Measurements from ENCODE around the gene TMEM101.
"Not testable (repeated sequence)": the region's sequence is repeated elsewhere in the genome, so short reads cannot be mapped to it uniquely, and the experiment has no call there.

TMEM101 gene

DNA sequence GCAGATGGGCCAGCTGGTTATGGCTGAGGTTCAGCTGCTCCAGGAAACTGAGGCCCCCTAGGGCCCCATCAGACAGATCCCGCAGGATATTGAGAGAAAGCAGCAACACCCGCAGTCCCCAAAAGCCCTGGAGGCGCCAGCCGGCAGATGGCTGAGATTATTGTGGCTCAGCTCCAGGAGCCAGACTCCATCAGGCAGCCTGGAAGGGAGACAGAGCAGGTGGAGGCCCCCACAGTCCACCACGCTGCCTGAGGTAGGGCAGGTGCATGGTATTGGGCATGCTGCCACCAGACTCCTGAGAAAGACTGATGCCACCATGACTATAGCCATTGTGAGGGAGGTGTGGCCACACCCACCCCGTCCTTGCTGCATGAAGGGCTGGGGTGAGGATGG is 9.5 kb upstream of the TMEM101 start:
- DNase-seq (ENCODE audit: low spot score): no peak

DNA sequence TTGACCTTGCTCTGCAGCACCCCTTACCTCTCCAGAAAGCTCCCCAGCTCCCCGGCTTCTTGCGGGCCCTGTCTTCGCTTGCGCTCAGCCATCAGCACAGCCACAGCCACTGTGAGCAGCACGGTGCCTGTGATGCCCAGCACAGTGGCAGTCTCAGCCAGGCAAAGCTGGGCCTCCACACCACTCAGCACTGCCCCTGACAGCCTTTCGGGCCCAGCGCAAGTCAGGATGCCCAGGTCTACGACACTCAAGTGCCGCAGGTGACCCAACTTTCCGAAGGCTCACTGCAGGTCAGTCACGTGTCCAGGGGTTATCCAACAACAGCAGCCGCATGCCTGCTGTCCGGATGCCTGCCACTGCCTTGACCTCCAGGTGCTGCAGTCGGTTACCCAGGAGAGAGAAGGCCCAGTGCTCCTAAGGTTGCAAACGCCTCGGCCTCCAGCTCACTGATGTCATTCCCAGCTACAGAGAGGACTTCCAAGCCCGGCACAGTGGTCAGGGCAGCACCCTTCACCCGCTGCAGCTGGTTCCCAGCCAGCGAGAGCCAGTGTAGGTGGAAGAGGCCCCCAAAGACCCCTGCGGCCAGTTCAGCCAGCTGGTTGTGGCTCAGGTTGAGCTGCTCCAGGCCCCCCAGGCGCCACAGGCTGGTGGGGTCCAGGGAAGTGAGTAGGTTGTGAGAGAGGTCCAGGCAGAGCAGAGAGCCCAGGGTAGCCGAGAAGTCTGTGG is 8.9 kb upstream of the TMEM101 start:
- DNase-seq (ENCODE audit: low spot score): no peak

DNA sequence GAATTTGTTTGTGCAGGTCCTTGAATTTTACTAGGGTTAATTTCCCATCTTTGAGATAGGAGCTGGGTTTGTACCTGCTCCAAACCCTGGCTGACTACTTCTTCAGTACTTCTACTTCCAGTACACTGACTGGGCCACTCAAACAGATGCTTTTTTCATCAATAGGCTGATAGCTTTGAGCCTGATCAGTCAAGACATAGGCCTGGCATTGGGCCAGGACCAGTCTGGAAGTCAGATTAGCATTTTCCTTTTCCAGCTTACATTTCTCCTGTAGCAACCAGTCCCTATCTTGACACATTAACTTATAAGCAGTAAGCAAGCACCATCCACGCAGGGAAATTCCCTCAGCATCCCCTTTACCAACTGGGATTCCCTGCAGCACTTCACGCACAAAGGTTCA is 7.5 kb upstream of the TMEM101 start:
- DNase-seq (ENCODE audit: low spot score): no peak

DNA sequence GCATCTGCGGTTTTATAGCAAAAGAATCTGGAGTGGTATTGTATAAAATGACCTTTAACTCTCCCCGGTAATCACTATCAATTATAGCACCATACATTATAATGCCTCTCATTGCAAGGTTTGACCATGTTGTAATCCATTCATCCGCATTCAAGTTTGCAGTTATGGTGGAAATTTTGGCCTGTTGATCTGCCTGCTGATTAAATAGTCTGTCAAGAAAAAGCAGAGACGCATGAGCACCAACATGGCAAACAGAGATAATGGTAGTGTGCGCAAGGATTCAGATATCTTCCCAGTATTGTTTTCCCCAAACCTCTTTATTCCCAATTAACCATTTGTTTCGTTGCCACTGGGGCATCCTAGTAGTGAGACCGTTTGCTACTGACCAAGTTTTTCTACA is 6.5 kb upstream of the TMEM101 start:
- DNase-seq (ENCODE audit: low spot score): not testable (repeated sequence)

DNA sequence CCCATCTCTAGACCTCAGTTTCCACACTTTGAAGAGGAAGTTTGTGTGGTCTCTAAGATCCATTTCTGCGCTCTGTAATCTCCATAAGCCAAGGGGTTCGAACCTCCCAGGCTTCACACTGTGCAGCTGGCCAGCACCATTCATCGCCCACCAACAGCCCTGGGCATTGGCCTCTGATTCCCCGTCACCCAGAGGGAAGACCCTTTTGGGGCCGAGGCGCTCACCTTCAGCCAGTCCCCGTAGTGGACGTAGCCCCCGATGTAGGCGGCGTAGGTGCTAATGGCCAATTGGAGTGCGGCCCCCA is 678 bp downstream of the TMEM101 start:
- DNase-seq (ENCODE audit: low spot score): no peak

DNA sequence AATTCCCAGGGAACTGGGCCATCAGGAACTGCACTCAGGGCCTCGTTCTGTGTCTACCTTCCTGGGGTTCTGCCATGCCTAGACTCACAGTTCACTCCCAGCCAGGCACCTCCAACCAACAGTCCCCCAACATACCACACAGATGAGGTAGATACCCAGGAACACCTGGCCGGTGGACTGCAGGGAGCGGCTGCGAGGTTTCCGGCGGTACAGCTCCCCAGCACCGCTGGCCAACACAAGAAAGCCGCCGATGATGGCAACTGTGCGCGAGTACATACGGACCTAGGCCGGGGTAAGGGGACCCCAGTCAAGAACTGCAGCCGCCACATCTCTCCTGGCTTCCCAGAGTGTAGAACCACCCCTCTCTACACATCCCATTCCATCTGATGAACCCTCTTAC is 1.9 kb downstream of the TMEM101 start:
- DNase-seq (ENCODE audit: low spot score): no peak

DNA sequence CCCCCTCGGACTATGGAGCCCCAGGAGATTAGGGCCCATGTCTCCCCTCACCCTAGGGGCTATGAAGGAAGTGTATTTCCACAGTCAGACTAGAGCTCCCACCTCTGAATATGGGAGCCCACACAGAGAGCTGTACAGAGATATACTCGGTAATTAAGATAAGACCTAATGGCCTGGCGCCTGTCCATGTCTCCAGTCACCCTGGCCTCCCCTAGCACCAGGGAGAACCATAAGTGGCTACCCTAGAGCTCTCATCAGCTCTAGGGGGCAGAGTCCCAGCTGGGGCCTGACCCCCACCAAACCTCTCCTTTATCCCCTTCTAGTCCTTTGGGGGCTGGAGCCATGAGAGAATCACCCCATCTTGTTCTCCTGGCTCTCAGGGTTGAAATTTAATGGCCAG is 2.4 kb downstream of the TMEM101 start:
- no peak for DNase-seq (ENCODE audit: low spot score)

DNA sequence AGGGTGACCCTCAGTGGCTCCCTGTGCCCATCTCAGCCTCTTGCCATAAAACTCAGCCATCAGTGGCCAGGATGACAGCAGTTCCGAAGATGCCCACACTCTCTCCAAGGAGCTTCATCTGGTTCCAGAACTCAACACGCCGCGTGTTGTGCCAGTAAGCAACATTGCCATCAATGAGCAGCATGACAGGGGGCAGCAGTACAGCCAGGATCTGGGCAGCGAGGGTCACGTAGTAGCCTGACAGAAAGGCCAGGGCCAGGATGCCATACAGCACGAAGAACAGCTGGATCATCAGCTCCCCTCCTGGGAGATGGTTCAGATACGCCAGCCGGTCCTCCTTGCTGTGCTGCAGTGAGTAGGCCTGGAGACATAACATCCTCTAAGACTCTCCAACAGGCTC is 2.9 kb downstream of the TMEM101 start:
- no peak for DNase-seq (ENCODE audit: low spot score)

DNA sequence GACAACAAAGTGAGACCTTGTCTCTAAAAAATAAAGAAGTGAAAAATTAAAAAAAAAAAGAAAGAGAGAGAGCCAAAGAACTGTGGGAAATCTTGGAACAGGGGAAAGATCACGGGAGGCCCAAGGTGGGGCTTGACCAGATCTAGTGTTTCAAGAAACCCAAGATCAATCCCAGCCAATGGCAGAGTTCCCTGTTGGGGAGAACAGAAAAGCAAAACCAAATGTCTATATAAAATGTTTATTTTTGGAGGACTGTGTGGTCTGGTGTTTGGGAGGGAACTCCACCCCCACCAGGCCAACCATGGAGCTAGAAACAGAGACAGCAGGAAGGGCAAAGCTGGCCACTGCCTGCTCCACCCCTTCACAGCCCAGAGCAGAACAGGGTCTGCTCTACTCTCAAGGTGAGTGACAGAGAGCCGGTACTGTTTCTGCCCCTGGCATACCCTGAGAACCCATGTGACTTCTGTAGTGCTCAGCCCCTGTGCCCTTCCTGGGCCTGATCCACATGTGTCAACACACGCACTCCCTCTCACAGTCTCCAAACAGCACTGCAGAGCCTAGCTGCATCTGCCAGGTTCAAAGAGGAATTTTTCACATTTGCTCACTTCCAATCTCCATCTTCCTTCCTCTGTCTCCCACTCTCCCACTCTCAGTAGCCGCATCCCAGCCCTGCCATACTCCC is 3.7 kb downstream of the TMEM101 start:
- no peak for DNase-seq (ENCODE audit: low spot score)

DNA sequence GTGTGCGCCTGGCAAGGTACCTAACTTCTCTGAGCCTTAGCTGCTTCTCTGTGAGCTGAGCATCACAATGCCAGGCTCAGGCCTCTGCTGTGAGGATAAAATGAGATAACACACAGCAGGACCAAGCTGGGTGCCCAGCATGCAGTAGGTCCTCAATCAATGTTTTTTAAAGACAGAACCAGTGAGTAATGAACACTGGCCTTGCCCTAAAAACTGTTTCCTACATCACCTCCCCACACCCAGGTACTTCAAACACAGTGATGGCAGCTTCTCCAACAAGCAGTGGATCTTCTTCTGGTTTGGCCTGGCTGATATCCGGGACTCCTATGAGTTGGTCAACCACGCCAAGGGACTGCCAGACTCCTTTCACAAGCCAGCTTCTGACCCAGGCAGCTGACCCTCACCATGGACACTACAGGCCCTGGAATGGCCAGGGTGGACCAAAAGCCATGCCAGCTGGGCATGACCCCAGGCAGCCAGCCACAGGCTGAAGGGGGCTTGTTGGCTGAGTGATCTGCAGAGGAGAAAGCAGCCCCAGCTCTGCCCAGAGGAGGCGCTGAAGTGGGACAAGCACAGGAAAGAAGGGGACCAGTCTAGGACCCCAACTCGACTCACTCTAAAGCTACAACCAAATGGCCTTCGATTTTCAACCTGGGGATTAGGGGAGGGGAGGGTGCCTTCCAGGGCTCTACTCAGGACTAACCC is 6.4 kb downstream of the TMEM101 start:
- DNase-seq (ENCODE audit: low spot score): no peak

DNA sequence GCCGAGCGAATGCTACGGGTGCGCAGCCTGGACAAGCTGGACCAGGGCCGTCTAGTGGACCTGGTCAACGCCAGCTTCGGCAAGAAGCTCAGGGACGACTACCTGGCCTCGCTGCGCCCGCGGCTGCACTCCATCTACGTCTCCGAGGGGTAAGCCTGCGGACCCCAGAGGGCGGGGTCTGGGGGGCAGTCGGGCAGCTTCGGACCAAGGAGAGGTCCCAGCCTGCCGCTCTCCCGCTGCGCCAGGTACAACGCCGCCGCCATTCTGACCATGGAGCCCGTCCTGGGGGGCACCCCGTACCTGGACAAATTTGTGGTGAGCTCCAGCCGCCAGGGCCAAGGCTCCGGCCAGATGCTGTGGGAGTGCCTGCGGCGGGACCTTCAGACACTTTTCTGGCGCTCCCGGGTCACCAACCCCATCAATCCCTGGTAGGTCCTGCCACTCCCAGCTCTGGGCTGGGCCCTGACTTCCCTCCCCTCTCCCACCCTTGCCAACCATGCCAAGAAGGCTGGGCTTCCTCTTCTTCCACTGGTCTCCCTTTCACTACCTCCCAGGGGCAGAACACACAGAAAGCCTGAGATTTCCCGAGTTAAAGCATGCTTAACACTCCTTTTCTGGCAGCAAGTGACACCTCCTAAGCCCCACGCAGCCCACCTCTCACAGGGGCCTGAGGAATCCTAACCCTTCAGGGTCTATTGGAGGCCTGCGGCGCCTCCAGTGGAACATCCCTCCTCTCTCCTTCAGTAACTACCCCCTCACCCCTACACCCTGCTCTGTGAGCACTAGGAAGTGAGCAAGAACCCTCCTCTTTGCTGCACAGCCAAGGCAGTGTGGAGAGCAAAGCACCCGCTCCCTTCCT is 7.2 kb downstream of the TMEM101 start:
- DNase-seq (ENCODE audit: low spot score): no peak

DNA sequence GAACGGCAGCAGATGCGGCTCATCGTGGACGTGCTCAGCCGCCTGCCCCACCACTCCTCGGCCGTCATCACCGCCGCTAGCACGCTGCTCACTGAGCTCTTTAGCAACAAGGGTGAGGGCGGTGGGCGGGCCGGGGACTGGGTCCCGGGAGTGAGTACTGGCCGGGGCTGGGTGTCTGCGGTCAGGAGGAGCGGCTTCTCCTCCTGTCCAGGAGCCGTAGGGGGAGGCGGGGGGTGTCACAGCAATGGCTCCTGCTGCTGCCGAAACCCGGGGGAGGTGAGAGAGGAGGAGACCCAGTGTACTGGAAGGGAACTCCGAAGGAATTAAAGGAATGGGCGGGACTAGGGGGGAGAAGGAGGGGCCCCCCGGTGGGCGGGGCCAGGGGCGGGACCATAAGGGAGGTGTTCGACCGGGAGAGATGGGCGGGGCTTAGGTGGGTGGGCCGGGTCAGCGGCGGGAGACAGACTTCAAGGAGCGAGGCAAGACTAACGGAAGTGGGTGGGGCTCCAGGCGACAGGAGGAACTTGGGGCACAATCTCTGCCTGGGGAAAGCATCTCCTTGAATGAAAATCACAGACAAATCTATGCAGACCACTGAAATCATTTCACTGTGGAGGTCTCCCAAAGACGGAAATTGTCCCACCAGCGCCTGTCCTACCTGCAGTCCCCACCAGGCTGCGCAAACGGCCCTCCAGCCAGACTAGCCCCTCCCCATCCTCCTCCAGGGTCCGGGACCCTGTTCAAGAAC is 8.0 kb downstream of the TMEM101 start:
- peak; percentile 85 for DNase-seq (ENCODE audit: low spot score)

DNA sequence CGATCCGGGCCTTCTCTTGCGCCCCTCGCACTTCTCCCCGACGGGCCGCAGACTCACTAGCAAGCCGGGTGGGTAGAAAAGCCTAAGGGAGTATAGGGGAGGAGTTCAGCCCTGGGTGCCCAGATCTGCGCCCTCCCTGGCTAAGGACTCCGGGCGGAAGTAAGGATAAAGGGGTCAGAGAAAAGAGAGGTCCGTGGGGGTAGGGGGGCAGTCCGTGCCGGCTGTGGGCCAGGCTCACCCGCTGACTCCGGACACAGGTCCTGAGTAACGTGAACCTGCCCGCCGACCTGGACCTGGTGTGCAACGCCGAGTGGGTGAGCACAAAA is 8.5 kb downstream of the TMEM101 start:
- DNase-seq (ENCODE audit: low spot score): no peak

DNA sequence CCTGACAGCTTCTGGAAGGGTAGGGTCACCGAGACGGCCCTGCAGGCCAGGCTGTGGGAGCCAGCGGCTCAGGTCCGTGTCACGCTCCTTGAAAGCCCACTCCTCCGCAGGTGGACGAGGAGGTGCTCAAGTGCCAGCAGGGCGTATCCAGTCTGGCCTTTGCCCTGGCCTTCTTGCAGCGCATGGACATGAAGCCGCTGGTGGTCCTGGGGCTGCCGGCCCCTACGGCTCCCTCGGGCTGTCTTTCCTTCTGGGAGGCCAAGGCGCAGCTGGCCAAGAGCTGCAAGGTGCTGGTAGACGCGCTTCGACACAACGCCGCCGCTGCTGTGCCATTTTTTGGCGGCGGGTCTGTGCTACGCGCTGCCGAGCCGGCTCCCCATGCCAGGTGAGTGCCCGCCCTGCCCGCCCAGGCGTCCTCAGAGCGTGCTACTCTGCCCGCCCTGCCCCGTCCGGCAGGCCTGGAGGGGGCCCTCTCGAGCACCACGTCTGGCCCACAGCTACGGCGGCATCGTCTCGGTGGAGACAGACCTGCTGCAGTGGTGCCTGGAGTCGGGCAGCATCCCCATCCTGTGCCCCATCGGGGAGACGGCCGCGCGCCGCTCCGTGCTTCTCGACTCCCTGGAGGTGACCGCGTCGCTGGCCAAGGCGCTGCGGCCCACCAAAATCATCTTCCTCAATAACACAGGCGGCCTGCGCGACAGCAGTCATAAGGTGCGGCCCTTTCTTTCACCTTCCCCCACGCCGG is 9.1 kb downstream of the TMEM101 start:
- no peak for DNase-seq (ENCODE audit: low spot score)

DNA sequence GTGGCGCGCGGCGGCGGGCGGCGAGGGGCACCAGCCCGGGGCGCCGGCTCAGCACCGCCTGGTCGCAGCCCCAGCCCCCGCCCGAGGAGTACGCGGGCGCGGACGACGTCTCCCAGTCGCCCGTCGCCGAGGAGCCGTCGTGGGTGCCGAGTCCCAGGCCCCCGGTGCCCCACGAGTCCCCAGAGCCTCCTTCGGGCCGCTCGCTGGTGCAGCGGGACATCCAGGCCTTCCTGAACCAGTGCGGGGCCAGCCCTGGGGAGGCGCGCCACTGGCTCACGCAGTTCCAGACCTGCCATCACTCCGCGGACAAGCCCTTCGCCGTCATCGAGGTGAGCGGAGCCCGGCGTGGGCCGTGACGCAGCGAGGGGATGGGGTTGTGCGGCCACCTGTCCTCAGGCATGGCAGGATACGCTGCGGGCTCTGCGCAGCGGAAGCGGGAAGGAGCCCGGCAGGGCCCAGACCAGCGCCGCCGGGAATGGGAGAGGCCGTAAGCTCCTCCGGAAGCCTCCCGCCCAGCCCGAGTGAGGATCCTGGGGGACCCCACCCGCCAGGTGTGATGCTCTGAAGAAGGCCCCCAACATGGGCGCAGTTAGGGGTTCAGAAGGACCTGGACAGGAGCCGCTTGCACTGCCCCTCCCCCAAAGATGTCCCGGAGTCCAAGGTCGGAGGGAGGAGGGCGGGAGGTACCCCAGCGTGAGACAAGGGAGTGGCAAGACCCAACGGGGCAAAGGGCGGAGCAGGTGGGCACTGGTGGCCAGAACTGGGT is 9.8 kb downstream of the TMEM101 start:
- DNase-seq (ENCODE audit: low spot score): no peak

DNA sequence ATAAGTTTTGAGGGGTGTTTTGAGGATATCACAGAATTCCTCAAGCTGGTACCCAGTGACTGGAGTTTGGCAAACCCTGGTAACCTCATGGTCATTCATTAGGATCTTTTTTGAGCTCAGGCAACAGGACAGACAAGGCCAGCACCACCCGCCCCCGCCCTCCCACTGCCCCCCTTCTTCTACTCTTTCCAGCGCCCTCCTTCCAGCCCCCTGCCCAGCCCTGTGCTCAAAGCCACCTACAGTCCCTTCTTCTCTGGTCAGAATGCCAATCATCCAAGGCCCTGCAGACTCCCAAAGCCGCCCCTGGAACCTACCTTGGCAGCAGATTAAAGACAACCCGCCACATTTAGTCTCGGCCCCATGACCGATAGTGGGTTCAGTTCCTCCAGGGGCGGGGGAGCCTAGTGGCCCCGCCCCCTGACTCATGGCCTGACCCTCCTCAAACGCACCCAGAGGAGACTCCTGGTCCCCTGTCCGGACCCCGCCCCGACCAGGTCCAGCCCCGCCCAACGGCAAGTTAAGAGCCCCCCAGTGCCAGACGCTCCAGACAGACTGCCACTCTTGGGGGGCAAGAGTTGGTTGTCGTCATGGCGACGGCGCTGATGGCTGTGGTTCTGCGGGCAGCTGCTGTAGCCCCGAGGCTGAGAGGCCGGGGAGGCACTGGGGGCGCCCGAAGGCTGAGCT is 10.5 kb downstream of the TMEM101 start, which contains the start of gene NAGS:
Gene NAGS (plus strand): TSS at position 546 of the 684 bp plus-strand sequence. CDS start 42 bp downstream, at position 588.
- DNase-seq (ENCODE audit: low spot score): peak; percentile 62

DNA sequence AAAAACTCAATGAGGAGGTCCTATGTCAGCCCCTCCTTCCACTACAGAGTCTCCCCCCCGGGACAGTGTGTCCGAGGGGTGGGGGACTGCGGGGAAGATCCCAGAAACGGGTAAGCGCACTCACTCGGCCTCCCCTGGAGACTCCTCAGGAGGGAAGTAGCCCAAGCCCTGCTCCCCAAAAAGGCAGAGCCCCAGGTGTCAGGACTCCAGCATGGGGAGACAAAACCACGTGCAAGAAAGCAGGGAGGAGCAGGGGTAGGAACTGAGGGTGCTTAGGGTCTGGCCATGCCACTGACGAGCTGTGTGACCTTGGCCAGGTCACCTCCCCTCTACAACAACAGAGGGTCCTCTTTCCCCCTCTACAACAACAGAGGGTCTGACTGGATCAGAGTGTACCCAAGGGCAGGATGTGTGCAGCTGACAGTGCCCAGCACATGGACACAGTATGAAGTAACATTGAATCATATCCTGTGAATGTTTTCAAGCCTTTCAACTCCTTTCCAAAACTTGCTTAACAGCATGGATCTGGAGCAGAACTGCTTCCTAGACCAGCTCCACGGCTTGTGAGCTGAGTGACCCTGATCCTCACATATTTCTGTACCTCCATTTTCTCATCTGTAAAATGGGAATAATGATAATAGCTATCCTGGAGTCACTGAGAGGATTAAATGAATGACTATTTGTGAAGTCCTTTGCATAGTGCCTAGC is 12.5 kb downstream of the TMEM101 start:
- no peak for DNase-seq (ENCODE audit: low spot score)

DNA sequence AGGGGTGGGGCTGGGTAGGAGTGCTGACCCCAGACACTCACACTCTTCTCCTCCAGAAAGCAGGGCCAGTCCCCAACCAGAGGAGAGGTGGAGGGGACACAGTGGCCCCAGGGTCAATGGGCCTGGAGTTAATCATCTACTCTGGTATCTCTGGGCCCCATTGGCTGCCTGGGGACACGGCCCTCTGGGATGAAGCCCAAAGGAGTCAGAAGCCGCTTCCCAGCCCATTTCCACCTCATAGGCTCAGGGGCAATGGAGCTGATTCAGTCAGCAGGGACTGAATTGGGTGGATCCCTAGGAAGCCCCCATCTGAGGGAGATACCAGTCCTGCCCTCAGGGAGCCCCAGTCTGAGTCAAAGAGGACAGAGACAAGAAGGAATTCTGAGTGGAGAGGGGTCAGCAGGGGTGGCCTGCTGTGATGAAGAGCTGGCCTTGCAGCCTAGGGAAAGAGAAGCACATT is 13.3 kb downstream of the TMEM101 start:
- peak; percentile 59 for DNase-seq (ENCODE audit: low spot score)

DNA sequence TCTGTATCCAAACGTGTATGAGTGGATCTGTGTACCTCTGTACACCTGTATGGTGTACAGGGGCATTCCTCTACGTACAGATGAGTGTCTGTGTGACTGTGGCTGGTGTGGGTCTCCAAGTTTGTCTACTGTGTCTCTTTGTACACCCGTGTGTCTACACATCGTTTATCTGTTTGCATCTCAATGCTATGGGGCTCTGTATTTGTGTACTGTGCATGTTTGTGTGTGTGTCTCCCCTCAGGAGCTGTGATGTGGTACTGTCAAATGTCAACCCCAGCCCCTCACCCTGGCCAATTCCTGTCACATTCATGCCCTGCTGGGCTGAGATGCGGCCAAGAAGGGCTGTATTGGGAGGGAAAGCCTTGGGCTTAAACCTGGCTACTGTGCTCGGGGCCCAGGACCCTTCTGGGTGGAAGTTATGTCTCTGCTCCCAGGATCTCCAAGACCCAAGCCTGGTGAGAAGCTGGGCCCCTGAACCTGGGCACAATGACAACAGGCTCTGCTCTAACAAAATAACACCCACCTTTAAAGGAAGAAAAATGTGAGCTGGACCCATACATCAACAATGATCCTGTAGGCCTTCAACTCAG is 13.8 kb downstream of the TMEM101 start:
- no peak for DNase-seq (ENCODE audit: low spot score)
